Measurements from ENCODE around the gene UCP2.
A peak's percentile ranks its signal among the peaks of the same experiment; 100 is the strongest.

Gene UCP2

DNA sequence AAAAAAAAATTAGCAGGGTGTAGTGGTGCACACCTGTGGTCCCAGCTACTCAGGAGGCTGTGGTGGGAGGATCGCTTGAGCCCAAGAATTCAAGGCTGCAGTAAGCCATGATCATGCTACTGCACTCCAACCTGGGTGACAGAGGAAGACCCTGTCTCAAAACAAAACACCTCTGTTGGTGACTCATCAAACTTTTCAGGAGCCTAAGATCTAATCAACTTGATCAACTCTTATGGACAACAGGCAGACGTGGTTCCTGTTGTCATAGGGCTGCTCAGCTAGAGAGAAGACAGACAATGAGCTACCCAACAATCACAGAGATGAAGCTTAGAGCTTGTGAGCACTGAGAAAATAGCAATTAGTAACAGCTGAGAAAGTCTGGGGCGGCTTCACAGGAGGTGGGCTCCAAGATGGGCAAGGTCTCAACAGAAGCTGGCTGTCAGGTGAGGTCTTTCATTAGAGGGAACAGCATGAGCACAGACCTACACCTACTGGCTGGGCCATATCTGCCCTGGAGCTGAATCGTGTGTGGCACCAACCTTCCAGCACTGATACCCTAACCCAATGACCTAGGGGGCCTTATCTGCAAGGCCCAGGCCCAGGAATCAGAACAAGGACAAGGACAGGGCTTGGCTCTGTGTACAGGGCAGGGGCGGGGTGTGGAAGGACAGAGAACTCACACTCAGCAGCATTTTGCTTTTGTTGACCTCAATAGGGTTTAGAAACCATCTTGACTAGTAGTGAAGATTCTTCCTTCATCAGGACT is 33.5 kb upstream of the UCP2 start:
- DNase-seq (ENCODE audit: low read depth) = no peak
- H3K4me3 ChIP-seq (replicated peaks; ENCODE audit: low read depth, low read length) = no peak overlapping the region
- TF ChIP-seq, protein P1, sequence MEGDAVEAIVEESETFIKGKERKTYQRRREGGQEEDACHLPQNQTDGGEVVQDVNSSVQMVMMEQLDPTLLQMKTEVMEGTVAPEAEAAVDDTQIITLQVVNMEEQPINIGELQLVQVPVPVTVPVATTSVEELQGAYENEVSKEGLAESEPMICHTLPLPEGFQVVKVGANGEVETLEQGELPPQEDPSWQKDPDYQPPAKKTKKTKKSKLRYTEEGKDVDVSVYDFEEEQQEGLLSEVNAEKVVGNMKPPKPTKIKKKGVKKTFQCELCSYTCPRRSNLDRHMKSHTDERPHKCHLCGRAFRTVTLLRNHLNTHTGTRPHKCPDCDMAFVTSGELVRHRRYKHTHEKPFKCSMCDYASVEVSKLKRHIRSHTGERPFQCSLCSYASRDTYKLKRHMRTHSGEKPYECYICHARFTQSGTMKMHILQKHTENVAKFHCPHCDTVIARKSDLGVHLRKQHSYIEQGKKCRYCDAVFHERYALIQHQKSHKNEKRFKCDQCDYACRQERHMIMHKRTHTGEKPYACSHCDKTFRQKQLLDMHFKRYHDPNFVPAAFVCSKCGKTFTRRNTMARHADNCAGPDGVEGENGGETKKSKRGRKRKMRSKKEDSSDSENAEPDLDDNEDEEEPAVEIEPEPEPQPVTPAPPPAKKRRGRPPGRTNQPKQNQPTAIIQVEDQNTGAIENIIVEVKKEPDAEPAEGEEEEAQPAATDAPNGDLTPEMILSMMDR (IDR thresholded peaks at IDR 0.05; ENCODE audit: low read length, missing control alignments) = no peak

DNA sequence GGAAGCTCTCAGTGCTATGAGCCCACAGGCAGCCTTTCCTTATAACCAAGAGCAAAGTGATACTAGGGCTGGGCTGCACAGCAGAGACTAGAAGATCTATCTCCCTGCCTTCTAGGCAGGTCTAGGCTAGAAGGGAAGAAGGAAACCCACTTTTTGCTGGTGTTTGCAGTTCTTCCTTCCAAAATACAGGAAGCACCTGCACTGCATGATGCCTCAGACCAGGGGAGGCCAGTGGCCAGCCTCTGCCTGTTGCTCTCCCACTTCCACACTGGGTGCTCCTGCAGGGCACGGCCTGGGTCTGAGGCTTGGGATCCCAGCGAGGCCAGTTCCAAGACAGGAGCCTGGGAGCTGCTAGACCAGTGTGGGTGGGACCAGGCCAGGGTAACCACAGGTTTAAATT is 32.2 kb upstream of the UCP2 start:
- H3K4me3 ChIP-seq (replicated peaks; ENCODE audit: low read depth, low read length) = no peak overlapping the region
- TF ChIP-seq, protein P1 (IDR thresholded peaks at IDR 0.05; ENCODE audit: low read length, missing control alignments) = no peak
- DNase-seq (ENCODE audit: low read depth) = no peak

DNA sequence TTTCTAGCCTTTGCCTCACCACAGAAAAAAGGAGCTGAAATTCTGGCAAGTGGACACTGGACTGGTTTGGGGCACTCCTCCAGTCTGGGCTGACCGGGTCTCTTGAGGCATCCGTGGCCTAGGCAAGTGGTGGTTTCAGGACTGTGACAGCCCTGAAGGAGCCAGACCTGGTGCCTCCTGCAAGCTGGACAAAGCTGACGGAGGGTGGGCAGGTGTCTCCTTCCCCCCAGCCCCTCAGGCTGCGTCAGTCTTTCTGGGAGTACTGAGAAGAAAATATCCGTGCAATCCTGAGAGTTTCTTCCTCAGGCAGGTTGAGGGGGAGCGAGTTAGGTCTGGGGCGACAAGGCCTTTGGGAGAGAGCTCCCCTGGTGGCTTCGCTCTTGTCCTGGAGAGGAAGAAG is 30.5 kb upstream of the UCP2 start:
- TF ChIP-seq, protein P1 (IDR thresholded peaks at IDR 0.05; ENCODE audit: low read length, missing control alignments) = no peak
- no peak for DNase-seq (ENCODE audit: low read depth)
- H3K4me3 ChIP-seq (replicated peaks; ENCODE audit: low read depth, low read length) = no peak overlapping the region

DNA sequence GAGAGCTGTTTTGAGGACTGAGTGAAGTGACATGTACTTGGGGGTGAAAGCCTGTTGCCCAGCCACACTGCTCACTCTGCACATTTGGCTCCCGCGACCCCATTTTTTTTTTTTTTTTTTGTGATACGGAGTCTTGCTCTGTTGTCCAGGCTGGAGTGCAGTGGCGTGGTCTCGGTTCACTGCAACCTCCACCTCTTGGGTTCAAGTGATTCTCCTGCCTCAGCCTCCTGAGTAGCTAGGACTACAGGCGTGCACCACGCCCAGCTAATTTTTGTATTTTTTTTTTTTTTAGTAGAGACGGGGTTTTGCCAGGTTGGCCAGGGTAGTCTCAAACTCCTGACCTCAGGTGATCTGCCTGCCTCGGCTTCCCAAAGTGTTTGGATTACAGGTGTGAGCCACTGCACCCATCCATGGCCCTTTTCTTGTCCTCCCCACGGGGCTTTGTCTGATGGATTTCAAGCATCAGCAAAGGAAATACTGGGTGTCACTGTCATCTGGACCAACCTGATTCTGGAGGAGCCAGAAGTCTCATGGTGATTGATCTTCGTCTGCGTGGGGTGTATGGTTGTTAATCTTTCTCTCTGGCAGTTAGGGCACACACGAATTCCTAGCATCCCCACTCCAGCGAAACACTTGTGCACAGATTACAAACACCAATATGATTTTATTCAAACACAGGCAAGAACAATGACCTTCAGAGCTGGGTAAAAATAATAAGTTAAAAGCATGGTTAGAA is 29.6 kb upstream of the UCP2 start:
- DNase-seq (ENCODE audit: low read depth) = no peak
- H3K4me3 ChIP-seq (replicated peaks; ENCODE audit: low read depth, low read length) = no peak overlapping the region
- TF ChIP-seq, protein P1 (IDR thresholded peaks at IDR 0.05; ENCODE audit: low read length, missing control alignments) = no peak

DNA sequence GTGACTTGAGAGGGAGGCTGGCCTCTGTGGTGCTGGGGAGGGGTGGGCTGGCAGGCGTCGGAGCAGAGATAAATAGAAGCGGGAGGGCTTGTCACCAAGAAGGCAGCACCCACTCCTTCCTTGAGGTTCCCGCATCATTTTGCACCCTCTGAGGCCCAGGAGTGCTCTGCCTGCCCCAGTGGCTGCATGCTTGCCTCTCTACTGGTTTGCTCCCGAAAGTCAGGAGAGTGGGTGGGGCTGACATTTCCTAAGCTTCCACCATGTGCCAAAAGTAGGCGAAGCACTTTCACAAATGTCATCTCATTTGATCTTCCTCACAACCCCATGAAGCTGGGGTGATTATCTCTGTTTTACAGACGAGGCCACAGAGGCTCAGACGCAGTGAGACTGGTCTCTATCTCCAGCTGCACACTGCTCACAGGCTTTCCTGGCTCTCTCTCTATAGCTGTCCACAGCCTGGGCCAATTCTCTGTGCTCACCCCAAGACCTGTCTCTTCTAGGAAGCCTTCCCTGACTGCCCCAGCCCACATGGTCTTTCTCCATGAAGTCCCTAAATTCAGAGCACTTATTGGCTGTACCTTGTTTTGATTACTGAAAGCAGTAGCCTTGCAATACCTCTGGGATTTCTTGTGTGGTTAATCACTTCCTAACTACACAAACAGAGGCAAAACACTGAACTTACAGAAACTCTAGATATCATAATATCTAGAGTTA is 28.9 kb upstream of the UCP2 start:
- peak; percentile 78 for DNase-seq (ENCODE audit: low read depth)
- H3K4me3 ChIP-seq (replicated peaks; ENCODE audit: low read depth, low read length) = no peak overlapping the region

More for the DNA sequence above, 28.9 kb upstream of the UCP2 start:
- TF ChIP-seq, protein P1 (IDR thresholded peaks at IDR 0.05; ENCODE audit: low read length, missing control alignments) = no peak
